Tibial artery (tissue), 4 donors: ENCODE measurements around the gene PPL.
"Not testable (repeated sequence)": the region's sequence is repeated elsewhere in the genome, so short reads cannot be mapped to it uniquely, and the experiment has no call there.

Source experiments
- DNase-seq, 2 donors: peaks; one replicate each; pipeline ENCODE4 v3.0.0-alpha.2; 2019
- H3K27ac ChIP-seq, 2 donors: fragments of 200-600 bp; sonication (generic) in 1 of 2; 1 replicate in 1 of 2; 2 replicates in 1 of 2; pipeline ENCODE4 v1.5.1; 2018 to 2019; ENCODE audit warnings: mild to moderate bottlenecking in 1 of 2
- H3K27me3 ChIP-seq, 2 donors: fragments of 200-600 bp; sonication (generic) in 1 of 2; one replicate each; pipeline versions ENCODE4 v1.5.1 to v1.6.0; 2016 to 2019
- H3K36me3 ChIP-seq, 3 donors: fragments of 200-600 bp; sonication (generic) in 2 of 3; one replicate each; pipeline ENCODE4 v1.5.1; 2016 to 2019; ENCODE audit warnings: mild to moderate bottlenecking in 2 of 3
- H3K4me1 ChIP-seq, 4 donors: fragments of 200-600 bp; sonication (generic) in 2 of 4; 1 replicate in 3 of 4; 2 replicates in 1 of 4; pipeline ENCODE4 v1.5.1; 2016 to 2019
- H3K4me3 ChIP-seq, 2 donors: fragments of 200-600 bp; sonication (generic) in 1 of 2; 1 replicate in 1 of 2; 2 replicates in 1 of 2; pipeline ENCODE4 v1.5.1; 2018 to 2019; ENCODE audit warnings: mild to moderate bottlenecking in 2 of 2
- H3K9me3 ChIP-seq, 3 donors: fragments of 200-600 bp; sonication (generic) in 1 of 3; one replicate each; pipeline ENCODE4 v1.5.1; 2016 to 2019
- intact Hi-C: fragments of 100-400 bp; cut with DNase I; formaldehyde crosslinking; loops from one replicate; pipeline ENCODE4 v1.15.0; 2023; ENCODE audit warnings: low total_unique reads
- TF ChIP-seq, protein P1 (sequence below), 2 experiments: fragments of 200-600 bp in 1 of 2; fragments of 450-650 bp in 1 of 2; IDR thresholded peaks; one replicate each; pipeline ENCODE4 v1.5.1; 2017 to 2019; ENCODE audit warnings: antibody characterized with exemption in 2 of 2, mild to moderate bottlenecking in 1 of 2, moderate library complexity in 1 of 2

Gene PPL

DNA sequence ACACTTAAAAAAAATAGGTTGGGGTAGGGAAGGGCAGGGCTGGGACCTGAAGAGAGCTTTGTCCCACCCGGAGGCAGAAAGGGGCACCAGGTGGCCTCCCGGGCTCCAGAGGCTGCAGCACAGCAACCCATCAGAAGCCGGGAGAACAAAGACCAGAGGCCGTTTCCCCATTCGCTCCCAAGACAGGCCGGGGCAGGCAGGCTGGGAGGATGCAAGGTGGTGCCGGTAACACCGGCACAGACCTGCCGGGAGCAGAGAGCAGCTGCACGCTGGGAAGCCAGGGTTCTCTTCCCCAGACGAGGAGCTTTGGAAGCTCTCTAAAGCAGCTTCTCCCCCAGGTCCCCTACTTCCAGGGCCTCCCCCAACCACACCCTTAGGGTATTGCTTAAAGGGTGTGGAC lies 5.6 kb downstream of the PPL start:
- Histone ChIP-seq H3K27ac (no peak overlapping the region), H3K4me3 (no peak overlapping the region), H3K9me3 (peaks cover 0 to 16% (median 7%) of the 10 kb centered on the region in 3 donors), H3K36me3 (peaks cover 5 to 22% (median 6%) of the 10 kb centered on the region in 3 donors), H3K4me1 (peaks cover 0 to 30% (median 25%) of the 10 kb centered on the region in 4 donors), H3K27me3 (peaks cover 0 to 22% of the 10 kb centered on the region in 2 donors)
- intact Hi-C loops: no loop called here
- DNase-seq: no peak
- TF ChIP-seq, protein P1, sequence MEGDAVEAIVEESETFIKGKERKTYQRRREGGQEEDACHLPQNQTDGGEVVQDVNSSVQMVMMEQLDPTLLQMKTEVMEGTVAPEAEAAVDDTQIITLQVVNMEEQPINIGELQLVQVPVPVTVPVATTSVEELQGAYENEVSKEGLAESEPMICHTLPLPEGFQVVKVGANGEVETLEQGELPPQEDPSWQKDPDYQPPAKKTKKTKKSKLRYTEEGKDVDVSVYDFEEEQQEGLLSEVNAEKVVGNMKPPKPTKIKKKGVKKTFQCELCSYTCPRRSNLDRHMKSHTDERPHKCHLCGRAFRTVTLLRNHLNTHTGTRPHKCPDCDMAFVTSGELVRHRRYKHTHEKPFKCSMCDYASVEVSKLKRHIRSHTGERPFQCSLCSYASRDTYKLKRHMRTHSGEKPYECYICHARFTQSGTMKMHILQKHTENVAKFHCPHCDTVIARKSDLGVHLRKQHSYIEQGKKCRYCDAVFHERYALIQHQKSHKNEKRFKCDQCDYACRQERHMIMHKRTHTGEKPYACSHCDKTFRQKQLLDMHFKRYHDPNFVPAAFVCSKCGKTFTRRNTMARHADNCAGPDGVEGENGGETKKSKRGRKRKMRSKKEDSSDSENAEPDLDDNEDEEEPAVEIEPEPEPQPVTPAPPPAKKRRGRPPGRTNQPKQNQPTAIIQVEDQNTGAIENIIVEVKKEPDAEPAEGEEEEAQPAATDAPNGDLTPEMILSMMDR (IDR thresholded peaks at IDR 0.05): no peak

DNA sequence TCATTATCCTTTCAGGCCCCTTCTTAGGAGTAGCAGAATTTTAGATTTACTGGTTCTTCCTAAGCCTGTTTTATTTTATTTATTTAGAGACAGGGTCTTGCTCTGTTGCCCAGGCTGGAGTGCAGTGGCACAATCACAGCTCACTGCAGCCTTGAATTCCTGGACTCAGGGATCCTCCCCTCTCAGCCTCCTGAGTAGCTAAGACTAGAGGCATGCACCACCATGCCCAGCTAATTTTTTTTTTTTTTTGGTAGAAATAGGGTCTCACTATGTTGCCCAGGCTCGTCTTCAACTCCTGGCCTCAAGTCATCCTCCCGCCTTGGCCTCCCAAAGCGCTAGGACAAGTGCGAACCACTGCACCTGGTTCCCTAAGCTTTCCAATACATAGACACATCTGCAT lies 7.3 kb downstream of the PPL start:
- not testable (repeated sequence) for H3K4me3 ChIP-seq

DNA sequence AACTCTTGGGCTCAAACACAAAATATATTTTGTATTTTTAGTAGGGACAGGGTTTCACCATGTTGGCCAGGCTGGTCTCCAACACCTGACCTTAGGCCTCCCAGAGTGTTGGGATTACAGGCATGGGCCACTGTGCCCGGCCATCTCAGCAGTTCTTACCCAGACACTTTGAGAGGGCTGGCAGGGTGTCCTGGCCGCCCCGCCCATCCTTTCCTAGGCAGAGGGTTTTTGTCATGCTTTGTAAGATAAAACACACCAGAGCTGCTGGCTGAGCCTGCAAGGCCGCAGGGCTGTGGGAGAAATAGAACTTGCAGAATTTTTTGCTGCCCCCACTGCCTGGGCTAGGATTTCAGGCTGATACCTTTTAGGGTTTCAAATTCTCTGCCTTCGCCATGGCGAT lies 8.7 kb downstream of the PPL start:
- peaks cover 0 to 5% of the 10 kb centered on the region in 2 donors for H3K27me3 ChIP-seq
- intact Hi-C loops: no loop called here
- peaks cover 0 to 18% (median 0%) of the 10 kb centered on the region in 4 donors for H3K4me1 ChIP-seq
- H3K4me3 ChIP-seq: no peak overlapping the region
- peaks cover 5 to 22% (median 6%) of the 10 kb centered on the region in 3 donors for H3K36me3 ChIP-seq
- TF ChIP-seq, protein P1 (IDR thresholded peaks at IDR 0.05): no peak
- H3K9me3 ChIP-seq: peaks cover 0 to 22% (median 7%) of the 10 kb centered on the region in 3 donors
- H3K27ac ChIP-seq: no peak overlapping the region
- DNase-seq: no peak

More for the DNA sequence above, 7.3 kb downstream of the PPL start:
- Histone ChIP-seq H3K4me1 (peaks cover 0 to 24% (median 7%) of the 10 kb centered on the region in 4 donors), H3K9me3 (peaks cover 0 to 22% (median 7%) of the 10 kb centered on the region in 3 donors), H3K36me3 (peaks cover 5 to 22% (median 6%) of the 10 kb centered on the region in 3 donors)
- intact Hi-C loops, H3K27me3 ChIP-seq, DNase-seq, H3K27ac ChIP-seq: not testable (repeated sequence)

DNA sequence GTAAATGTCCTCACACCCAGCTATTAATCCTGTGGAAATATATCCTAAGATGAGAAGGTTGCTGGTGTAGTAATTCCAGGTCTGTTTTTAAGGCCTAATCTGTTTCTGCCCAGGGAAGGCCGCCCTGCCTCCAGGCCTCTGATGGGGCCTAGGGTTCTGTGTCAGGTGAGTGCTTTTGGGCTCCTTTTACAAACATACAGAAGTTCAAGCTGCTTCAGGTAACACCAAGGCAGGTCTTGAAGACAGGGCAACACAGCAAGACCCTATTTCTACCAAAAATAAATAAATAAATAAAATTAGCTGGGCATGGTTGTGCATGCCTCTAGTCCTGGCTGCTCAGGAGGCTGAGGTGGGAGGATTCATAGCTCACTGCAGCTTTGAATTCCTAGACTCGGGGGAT lies 9.3 kb downstream of the PPL start:
- Histone ChIP-seq H3K27ac (no peak overlapping the region), H3K27me3 (peaks cover 0 to 4% of the 10 kb centered on the region in 2 donors), H3K4me1 (peaks cover 0 to 20% (median 0%) of the 10 kb centered on the region in 4 donors), H3K36me3 (peaks cover 5 to 22% (median 6%) of the 10 kb centered on the region in 3 donors), H3K9me3 (peaks cover 0 to 22% (median 7%) of the 10 kb centered on the region in 3 donors), H3K4me3 (no peak overlapping the region)
- TF ChIP-seq, protein P1 (IDR thresholded peaks at IDR 0.05): no peak
- intact Hi-C loops: no loop called here
- no peak for DNase-seq

DNA sequence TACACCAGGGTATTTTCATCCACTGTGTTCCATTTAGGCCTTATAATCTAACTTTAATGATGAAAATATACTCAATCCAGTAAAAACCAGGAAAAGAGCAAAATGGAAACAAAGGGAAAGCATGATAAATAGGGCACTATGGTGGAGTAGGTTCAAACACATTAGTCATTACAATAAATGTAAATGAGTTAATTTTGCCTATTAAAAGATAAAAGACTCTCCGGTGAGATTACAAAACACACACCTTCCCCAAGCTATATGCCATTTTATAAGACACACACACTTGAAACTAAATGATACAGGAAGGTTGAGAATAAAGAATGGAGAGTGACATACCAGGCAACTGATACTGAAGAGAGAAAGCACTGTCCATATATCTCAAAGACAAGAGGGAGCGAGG lies 10.0 kb downstream of the PPL start:
- Histone ChIP-seq H3K9me3 (peaks cover 0 to 22% (median 7%) of the 10 kb centered on the region in 3 donors), H3K4me1 (peaks cover 0 to 20% (median 0%) of the 10 kb centered on the region in 4 donors), H3K27me3 (peaks cover 0 to 5% of the 10 kb centered on the region in 2 donors), H3K4me3 (no peak overlapping the region), H3K27ac (no peak overlapping the region), H3K36me3 (peaks cover 5 to 20% (median 6%) of the 10 kb centered on the region in 3 donors)
- TF ChIP-seq, protein P1 (IDR thresholded peaks at IDR 0.05): no peak
- intact Hi-C loops: no loop called here
- no peak for DNase-seq

DNA sequence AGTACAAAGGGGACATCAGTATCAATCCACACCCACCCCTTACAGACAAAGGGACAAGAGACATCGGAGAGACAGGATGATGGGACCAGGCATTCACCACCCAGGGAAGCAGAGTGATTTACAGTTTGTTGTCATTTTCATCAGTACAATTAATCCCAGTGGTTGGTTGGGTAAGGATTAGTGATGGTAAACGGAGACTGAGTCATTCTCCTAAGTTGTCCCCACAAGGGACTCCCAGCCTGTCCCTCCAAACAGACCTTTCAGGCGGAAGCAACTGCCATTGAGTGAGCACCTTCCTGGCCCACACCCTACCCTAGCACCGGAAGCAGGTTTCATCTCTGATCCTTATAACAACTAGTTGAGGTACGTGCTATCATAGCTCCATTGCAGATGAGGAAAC lies 11.2 kb downstream of the PPL start:
- peaks cover 0 to 20% (median 0%) of the 10 kb centered on the region in 4 donors for H3K4me1 ChIP-seq
- H3K27me3 ChIP-seq: peaks cover 0 to 9% of the 10 kb centered on the region in 2 donors
- no peak overlapping the region for H3K4me3 ChIP-seq
- intact Hi-C loops: no loop called here
- peaks cover 5 to 14% (median 6%) of the 10 kb centered on the region in 3 donors for H3K36me3 ChIP-seq
- DNase-seq: no peak
- no peak overlapping the region for H3K27ac ChIP-seq
- H3K9me3 ChIP-seq: peaks cover 0 to 22% (median 7%) of the 10 kb centered on the region in 3 donors
- TF ChIP-seq, protein P1 (IDR thresholded peaks at IDR 0.05): no peak
